Parietal lobe (tissue), 1 donor: ENCODE results near the gene AKAP3. TPM values are rescaled to one million over a fixed set of nuclear protein-coding genes. Genes with fewer than 3 reads are reported as not detected.

Experiments
- total RNA-seq: library from RNA; depleted of rRNA; stranded (reverse); fragments of >200 nt; gene quantifications from one replicate; pipeline ENCODE4 v1.2.3, GENCODE V29; 2014

The AKAP3 gene
- 2.5 TPM for total RNA-seq

DNA sequence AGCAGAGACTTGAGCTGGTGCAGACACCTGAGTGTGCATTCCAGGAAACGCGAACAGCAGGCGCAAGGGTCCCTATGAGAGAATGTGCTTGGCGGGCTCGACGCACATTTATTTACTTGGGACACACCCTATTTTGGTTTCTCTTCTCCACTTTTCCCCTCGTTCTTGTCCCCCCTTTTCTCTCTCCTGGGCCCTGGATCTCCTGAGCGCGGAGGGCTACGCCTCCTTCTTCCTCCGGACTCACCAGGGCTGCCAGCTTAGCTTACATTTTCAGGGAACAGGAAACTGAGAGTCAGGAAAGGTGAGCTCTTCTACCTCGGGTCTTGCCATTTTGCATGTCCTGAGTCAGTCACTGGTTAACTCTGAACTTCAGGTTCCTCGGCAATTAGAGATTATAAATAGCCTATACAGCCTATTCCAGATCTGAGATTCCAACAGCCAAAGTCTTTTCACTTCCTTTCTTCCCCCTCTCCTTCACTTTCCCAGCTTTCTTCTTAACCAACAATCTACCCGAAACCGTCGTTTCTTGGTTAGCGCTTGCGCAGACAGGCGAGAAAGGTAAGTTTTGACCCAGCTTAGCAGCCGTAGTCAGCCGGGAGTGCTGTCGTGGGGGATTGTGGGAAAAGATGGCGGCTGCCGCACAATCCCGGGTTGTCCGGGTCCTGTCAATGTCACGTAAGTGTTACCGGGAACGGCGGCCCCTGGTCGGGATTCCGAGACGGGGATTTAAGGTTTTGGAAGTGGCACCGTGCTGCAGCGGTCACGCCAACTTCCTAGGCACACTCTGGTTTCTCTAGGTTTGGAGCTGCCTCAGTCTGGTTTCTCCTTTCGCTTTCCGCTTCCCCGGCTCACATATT is at the start of gene AKAP3, which contains the start of gene NDUFA9:
TSS of gene AKAP3 (minus strand) at position 551 of the 857 bp plus-strand sequence. CDS start 10,855 bp downstream, outside the sequence.
TSS of gene NDUFA9 (plus strand) at position 614 of the 857 bp plus-strand sequence. CDS start at position 627, 13 bp downstream.

Other genes starting within 250 kb of the AKAP3 start
- not detected for gene FGF6, start 203.2 kb downstream of the AKAP3 start, total RNA-seq
- 11.6 TPM for gene RAD51AP1, start 110.2 kb downstream of the AKAP3 start, total RNA-seq
- 15.0 TPM for gene DYRK4, start 86.8 kb downstream of the AKAP3 start, total RNA-seq
- gene NDUFA9, start 63 bp upstream of the AKAP3 start, total RNA-seq = 68.5 TPM
- gene GALNT8, start 71.3 kb upstream of the AKAP3 start, total RNA-seq = 63.5 TPM